Activated CD4-positive, alpha-beta T cell treated with anti-CD3 and anti-CD28 coated beads, Interleukin-2, amount 10 ng/mL, durations not matched to agents 7 days and 5 days (primary cell): ENCODE results near the gene SIK2. TPM values are rescaled to one million over a fixed set of nuclear protein-coding genes. Genes with fewer than 3 reads are reported as not detected.
A peak's percentile ranks its signal among the peaks of the same experiment; 100 is the strongest.

Source experiments
- CTCF ChIA-PET: fragments of 350-600 bp; sonication (Branson Sonifier 250); formaldehyde crosslinking; loops from one replicate; lab custom pipeline; 2021; ENCODE audit warnings: antibody characterized with exemption; lab: Charles Lee
- POLR2A ChIA-PET: fragments of 350-600 bp; sonication (Branson Sonifier 250); formaldehyde crosslinking; loops from one replicate; lab custom pipeline; 2021; ENCODE audit warnings: antibody characterized with exemption; lab: Charles Lee
- DNase-seq: peaks from one replicate; pipeline ENCODE4 v3.0.0-alpha.2; 2020
- H3K27ac Mint-ChIP-seq: one replicate; pipeline ENCODE4 v1.8.0; 2021; ENCODE audit warnings: mild to moderate bottlenecking, moderate library complexity, mixed read lengths
- H3K27me3 Mint-ChIP-seq: one replicate; pipeline ENCODE4 v1.8.0; 2021; ENCODE audit warnings: mixed read lengths
- H3K36me3 Mint-ChIP-seq: one replicate; pipeline ENCODE4 v1.8.0; 2021; ENCODE audit warnings: low read depth, mixed read lengths
- H3K4me1 Mint-ChIP-seq: one replicate; pipeline ENCODE4 v1.8.0; 2021; ENCODE audit warnings: mixed read lengths
- H3K4me3 Mint-ChIP-seq: one replicate; pipeline ENCODE4 v1.8.0; 2021; ENCODE audit warnings: mild to moderate bottlenecking, moderate library complexity, mixed read lengths
- H3K9me3 Mint-ChIP-seq: one replicate; pipeline ENCODE4 v1.8.0; 2021; ENCODE audit warnings: mixed read lengths
- total RNA-seq, 2 experiments: library from RNA; stranded (reverse); gene quantifications; one replicate each; pipeline ENCODE4 v1.2.3, GENCODE V29; 2021

Gene SIK2
- total RNA-seq, 2 experiments from 2014 or later: 8.2 to 9.6 TPM

DNA sequence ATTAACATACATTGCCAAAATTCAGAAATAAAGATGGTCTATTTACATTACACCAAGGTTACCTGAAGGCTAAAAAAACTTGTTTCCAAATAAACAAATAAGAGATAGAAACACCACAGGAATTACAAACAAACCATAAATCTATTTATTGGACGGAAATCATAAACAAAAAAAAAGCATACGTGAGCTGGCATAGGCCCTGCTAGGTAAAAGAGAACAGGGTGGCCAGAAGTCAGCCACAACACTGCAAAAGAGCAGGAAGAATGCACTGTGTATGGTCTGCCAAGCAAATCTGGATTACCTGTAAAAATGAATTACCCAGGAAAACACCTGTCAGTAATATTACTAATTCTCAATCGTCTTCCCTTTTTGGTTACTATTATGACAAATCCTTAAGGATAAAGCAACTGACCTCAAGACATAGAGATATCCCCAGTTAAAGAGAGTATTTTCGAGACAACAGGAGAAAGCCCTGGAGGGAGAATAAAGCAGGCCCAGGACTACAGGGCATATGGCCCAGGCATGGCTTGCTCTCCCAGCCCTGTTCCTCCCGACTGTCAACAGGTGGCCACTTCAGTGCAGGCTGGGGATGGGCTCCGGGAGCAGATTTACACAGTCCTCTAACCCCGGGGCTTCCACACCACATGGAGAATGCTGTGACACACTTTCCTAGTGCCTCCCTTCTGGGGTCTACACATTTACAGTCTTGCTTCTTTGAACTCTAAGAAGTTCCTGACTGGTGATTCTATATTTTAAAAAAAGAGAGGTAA lies 146.0 kb downstream of the SIK2 start:
- H3K9me3 Mint-ChIP-seq: peaks cover 3% of the 10 kb centered on the region
- H3K4me3 Mint-ChIP-seq: no peak overlapping the region
- no peak overlapping the region for H3K27ac Mint-ChIP-seq
- DNase-seq: no peak
- POLR2A ChIA-PET: no interaction called here
- peaks cover 66% of the 10 kb centered on the region for H3K36me3 Mint-ChIP-seq
- no peaks in the 10 kb centered on the region for H3K4me1 Mint-ChIP-seq
- CTCF ChIA-PET: no interaction called here
- no peaks in the 10 kb centered on the region for H3K27me3 Mint-ChIP-seq

DNA sequence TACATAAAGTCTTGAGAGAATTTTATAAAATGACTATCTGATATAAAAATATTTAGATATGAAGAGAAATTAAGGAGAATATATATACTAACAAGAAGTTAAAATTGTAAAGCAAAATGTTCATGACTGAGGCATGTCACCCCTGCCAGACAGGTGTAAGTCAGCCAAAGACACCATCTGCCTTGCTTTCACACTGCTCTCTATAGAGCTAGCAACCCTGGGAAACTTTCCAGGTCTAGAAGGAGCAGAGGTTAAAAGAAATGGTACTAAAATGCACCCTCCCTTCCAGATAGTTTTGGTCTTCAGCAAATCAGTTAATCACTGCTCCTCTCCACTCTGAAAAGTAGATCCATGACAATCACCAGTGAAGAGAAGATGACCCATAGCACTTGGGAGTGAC lies 147.4 kb downstream of the SIK2 start:
- ChIA-PET CTCF (interaction anchor here (0.9 kb wide), 1 partner anchor 81 kb away, joined by 4 read pairs; no protein-coding TSS in a partner anchor), POLR2A (no interaction called here)
- no peak overlapping the region for H3K27ac Mint-ChIP-seq

GRCh38 chr11:111756097-111756496 lies 153.8 kb downstream of the SIK2 start:
- no peak for DNase-seq
- Mint-ChIP-seq H3K9me3 (no peaks in the 10 kb centered on the region), H3K27ac (no peak overlapping the region), H3K4me1 (peaks cover 1% of the 10 kb centered on the region), H3K4me3 (no peak overlapping the region), H3K36me3 (peaks cover 58% of the 10 kb centered on the region), H3K27me3 (no peaks in the 10 kb centered on the region)
- ChIA-PET CTCF (interaction anchor here (1.2 to 1.5 kb wide), 2 partner anchors 15 to 152 kb away, joined by 3 to 8 read pairs; no protein-coding TSS in a partner anchor), POLR2A (no interaction called here)

More for the DNA sequence above, 147.4 kb downstream of the SIK2 start:
- H3K27me3 Mint-ChIP-seq: no peaks in the 10 kb centered on the region
- H3K4me3 Mint-ChIP-seq: no peak overlapping the region
- H3K36me3 Mint-ChIP-seq: peaks cover 65% of the 10 kb centered on the region
- peaks cover 3% of the 10 kb centered on the region for H3K9me3 Mint-ChIP-seq
- no peaks in the 10 kb centered on the region for H3K4me1 Mint-ChIP-seq
- no peak for DNase-seq

DNA sequence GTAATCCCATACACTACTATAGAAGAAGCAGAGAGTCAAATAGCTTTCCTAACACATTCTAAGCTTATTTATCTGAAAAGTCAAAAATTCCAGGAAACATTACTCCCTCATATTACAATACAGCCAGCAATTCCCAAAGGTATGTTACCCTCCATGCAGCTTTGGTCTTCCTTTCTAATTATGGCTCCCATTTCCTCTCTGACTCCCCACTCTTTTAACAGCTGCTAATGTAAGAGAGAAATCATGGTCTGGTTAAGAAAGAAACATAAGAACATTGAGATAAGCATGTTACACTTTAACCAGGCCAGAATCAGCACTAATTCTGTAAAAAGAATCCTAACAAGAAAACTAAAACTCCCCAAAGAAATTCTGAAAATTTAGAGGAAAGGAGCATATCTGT lies 157.1 kb downstream of the SIK2 start:
- no peak for DNase-seq
- Mint-ChIP-seq H3K9me3 (no peaks in the 10 kb centered on the region), H3K4me1 (peaks cover 21% of the 10 kb centered on the region), H3K36me3 (peaks cover 66% of the 10 kb centered on the region), H3K27ac (no peak overlapping the region), H3K27me3 (no peaks in the 10 kb centered on the region), H3K4me3 (no peak overlapping the region)
- ChIA-PET CTCF (interaction anchor here (1.1 kb wide), 1 partner anchor 19 kb away, joined by 3 read pairs; no protein-coding TSS in a partner anchor), POLR2A (no interaction called here)

GRCh38 chr11:111759778-111760407 lies 157.6 kb downstream of the SIK2 start:
- Mint-ChIP-seq H3K27me3 (no peaks in the 10 kb centered on the region), H3K4me3 (no peak overlapping the region), H3K36me3 (peaks cover 67% of the 10 kb centered on the region), H3K9me3 (no peaks in the 10 kb centered on the region), H3K4me1 (peaks cover 26% of the 10 kb centered on the region), H3K27ac (no peak overlapping the region)
- CTCF ChIA-PET: interaction anchor here (1.1 kb wide), 1 partner anchor 19 kb away, joined by 3 read pairs; no protein-coding TSS in a partner anchor
- DNase-seq: no peak
- POLR2A ChIA-PET: no interaction called here

GRCh38 chr11:111761036-111761435 lies 158.8 kb downstream of the SIK2 start:
- CTCF ChIA-PET: no interaction called here

DNA sequence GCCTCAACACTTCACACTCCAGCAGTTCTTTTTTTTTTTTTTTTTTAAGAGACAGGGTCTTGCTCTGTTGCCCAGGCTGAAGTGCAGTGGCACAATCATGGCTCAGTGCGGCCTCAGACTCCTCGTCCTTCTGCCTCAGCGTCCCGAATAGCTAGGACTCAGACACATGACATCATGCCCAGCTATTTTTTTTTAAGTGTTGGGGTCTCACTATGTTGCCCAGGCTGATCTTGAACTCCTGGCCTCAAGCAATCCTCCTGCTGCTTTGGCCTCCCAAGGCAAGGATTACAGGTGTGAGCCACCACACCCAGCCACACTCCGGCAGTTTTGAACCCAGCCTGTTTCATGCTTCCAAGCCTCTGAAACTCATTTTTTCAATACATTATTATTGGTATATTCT lies 160.3 kb downstream of the SIK2 start:
- POLR2A ChIA-PET: no interaction called here
- no peak for DNase-seq
- Mint-ChIP-seq H3K27ac (no peak overlapping the region), H3K4me1 (peaks cover 37% of the 10 kb centered on the region), H3K36me3 (peaks cover 62% of the 10 kb centered on the region), H3K9me3 (no peaks in the 10 kb centered on the region), H3K27me3 (no peaks in the 10 kb centered on the region), H3K4me3 (no peak overlapping the region)
- CTCF ChIA-PET: interaction anchor here (0.7 to 1.2 kb wide), 5 partner anchors 23 to 212 kb away, joined by 3 to 4 read pairs (median 3); no protein-coding TSS in a partner anchor

More at GRCh38 chr11:111761036-111761435, 158.8 kb downstream of the SIK2 start:
- no peak overlapping the region for H3K4me3 Mint-ChIP-seq
- H3K27me3 Mint-ChIP-seq: no peaks in the 10 kb centered on the region
- no peak overlapping the region for H3K27ac Mint-ChIP-seq
- POLR2A ChIA-PET: no interaction called here
- no peak for DNase-seq
- peaks cover 68% of the 10 kb centered on the region for H3K36me3 Mint-ChIP-seq
- peaks cover 29% of the 10 kb centered on the region for H3K4me1 Mint-ChIP-seq
- no peaks in the 10 kb centered on the region for H3K9me3 Mint-ChIP-seq

DNA sequence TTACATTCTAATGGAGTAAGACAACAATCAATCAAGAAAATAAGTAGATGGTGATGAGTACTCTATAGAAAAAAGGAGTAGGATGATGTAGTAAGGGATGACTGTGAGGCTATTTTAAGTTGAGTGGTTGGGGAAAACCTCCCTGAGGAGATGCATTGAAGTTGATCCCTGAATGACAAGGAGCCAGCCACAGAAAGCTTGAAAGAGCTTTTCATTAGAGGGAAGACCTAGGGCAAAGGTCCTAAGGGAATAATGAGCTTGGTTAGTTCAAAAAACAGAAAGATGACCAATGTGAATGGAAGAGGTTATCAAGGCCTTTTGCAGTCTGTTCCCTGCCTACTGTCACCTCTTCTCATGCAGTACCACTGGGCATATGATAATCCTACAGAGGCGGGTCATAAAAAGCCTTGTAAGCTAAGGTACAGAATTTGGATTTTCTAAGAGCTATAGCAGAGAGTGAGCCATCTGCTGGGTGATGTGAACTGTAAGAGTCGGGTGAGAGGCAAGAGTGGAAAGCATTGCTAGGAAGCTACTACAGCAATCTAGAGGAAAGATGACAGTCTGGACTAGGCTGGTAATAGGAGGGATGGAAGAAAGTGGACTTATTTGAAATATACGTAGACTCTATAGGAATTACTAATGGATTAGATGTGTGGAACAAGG lies 160.9 kb downstream of the SIK2 start:
- peaks cover 36% of the 10 kb centered on the region for H3K4me1 Mint-ChIP-seq
- H3K27me3 Mint-ChIP-seq: no peaks in the 10 kb centered on the region
- ChIA-PET CTCF (interaction anchor here (0.7 to 1.8 kb wide), 4 partner anchors 8 to 212 kb away, joined by 3 to 8 read pairs (median 3); no protein-coding TSS in a partner anchor), POLR2A (no interaction called here)
- no peak for DNase-seq
- H3K36me3 Mint-ChIP-seq: peaks cover 59% of the 10 kb centered on the region
- no peak overlapping the region for H3K27ac Mint-ChIP-seq
- H3K4me3 Mint-ChIP-seq: no peak overlapping the region
- no peaks in the 10 kb centered on the region for H3K9me3 Mint-ChIP-seq

DNA sequence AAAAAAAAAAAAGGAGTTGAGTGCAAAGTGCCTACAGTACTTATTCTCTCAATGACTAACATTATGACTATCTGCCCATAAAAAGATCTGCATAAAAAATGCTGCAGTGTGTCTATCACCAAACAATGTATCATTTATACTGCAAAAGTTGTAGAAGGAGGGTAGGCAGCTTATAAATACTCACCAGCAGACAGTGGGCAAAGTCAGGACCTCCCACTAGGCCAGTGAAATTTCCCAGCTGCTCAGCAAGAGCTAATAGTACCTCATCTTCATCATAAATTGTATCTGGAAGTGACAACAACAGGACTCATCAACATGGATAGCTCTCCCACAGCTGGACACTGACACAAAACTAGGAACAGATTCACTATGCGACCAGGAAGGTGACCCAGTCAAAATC lies 162.4 kb downstream of the SIK2 start:
- CTCF ChIA-PET: interaction anchor here (0.6 to 1.8 kb wide), 2 partner anchors 10 to 252 kb away, joined by 4 to 8 read pairs; no protein-coding TSS in a partner anchor
- H3K27ac Mint-ChIP-seq: no peak overlapping the region

DNA sequence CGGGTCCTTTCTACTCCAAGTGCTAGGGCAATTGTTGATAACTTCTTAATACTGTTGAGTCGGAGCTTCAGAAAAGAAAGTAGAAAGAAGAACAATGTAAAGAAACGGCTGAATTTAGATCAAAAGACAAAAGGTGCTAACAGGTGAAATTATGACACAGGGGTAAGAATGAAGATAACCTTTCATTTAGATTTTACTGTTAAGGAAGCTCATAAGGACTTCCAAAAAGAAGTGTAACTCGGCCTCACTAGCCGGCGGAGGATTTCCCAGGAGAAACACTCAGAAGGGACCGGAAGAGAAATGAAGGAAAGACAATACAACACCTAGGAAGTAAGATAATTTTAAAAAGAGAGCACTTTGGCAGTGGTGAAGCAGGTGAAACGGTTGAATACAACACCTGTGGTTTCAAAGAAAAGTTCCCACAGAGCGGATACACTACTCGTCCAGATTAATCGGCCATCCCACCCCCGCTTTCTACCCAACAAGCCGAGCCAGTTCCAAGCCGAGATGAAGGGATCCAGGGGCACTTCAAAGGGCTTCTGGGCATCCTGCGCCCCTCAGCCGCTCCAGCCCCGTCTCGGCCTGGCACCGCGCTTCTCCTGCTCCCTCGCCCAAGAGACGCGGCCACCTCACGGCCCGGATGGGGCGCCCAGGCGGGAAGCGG lies 163.2 kb downstream of the SIK2 start:
- Mint-ChIP-seq H3K27ac (peak overlapping the region; percentile 99), H3K27me3 (no peaks in the 10 kb centered on the region), H3K36me3 (peaks cover 43% of the 10 kb centered on the region), H3K4me1 (peaks cover 36% of the 10 kb centered on the region), H3K9me3 (no peaks in the 10 kb centered on the region), H3K4me3 (peak overlapping the region; percentile 92)
- no peak for DNase-seq
- ChIA-PET POLR2A (interaction anchor here (0.7 kb wide), 1 partner anchor 20 kb away, joined by 3 read pairs; no protein-coding TSS in a partner anchor), CTCF (interaction anchor here (1.5 kb wide), 1 partner anchor 178 kb away, joined by 3 read pairs; no protein-coding TSS in a partner anchor)

More for the DNA sequence above, 162.4 kb downstream of the SIK2 start:
- H3K36me3 Mint-ChIP-seq: peaks cover 47% of the 10 kb centered on the region
- no peaks in the 10 kb centered on the region for H3K9me3 Mint-ChIP-seq
- no peaks in the 10 kb centered on the region for H3K27me3 Mint-ChIP-seq
- no peak for DNase-seq
- H3K4me3 Mint-ChIP-seq: peak overlapping the region; percentile 92
- POLR2A ChIA-PET: no interaction called here
- H3K4me1 Mint-ChIP-seq: peaks cover 36% of the 10 kb centered on the region

DNA sequence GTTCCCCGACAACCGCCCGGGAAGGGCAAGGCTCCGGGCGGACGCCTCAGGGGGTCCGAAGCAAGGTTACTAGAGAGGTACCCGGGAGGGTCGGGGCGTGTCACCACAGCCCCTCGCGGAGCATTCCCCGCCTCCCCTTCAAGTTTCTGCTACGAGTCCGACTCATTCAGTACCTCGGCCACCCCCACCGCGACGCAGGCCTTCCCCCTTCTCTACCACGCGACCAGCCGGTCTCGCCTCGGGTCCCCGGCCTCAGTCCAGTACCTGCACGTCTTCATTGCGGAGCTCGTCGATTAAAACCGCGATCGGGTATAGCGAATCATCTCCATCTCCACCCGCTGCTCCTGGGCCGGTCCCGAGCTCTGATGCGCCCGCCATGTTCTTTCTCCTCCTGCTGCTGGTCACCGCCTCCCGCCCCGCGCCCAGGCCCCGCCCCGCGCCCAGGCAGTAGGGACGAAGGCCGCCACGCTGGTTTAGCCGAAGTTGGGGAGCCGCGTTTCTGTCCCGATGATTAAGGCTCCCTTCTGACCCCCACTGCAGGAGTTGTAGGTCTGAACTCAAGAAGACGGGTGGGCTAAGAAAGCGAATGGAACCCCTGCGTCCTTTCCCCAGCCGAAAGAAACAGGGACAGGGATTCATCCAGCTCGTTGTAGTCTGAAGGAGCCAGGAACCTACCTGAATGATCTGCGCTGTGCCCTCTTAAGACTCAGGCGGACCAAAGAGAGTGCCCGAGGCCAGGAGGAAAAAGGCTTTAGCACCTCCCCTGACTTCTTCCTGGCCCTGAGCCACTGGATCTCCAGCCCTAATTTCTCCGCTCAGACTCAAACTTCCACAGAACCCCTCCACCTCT lies 164.0 kb downstream of the SIK2 start, which contains the start of gene PPP2R1B:
TSS of gene PPP2R1B (minus strand) at position 406 of the 850 bp plus-strand sequence. CDS start at position 378, 28 bp downstream.
- H3K27ac Mint-ChIP-seq: peak within 1 kb of the TSS; percentile 99
- no peaks in the 10 kb centered on the region for H3K9me3 Mint-ChIP-seq
- peaks cover 35% of the 10 kb centered on the region for H3K36me3 Mint-ChIP-seq
- peak within 1 kb of the TSS; percentile 92 for H3K4me3 Mint-ChIP-seq
- ChIA-PET POLR2A (interaction anchor here (0.5 to 0.7 kb wide), 2 partner anchors 74 to 155 kb away, joined by 3 to 6 read pairs; no protein-coding TSS in a partner anchor), CTCF (interaction anchor here (0.8 to 1.7 kb wide), 5 partner anchors 9 to 179 kb away, joined by 3 to 8 read pairs (median 3); no protein-coding TSS in a partner anchor)
- H3K4me1 Mint-ChIP-seq: peaks cover 36% of the 10 kb centered on the region
- DNase-seq: peak; percentile 76
- no peaks in the 10 kb centered on the region for H3K27me3 Mint-ChIP-seq
